Transverse colon (tissue), 4 donors: ENCODE data around the gene GRHL1. TPM values are rescaled to one million over a fixed set of nuclear protein-coding genes. Genes with fewer than 3 reads are reported as not detected.

ENCODE experiments used
- DNase-seq: peaks from one replicate; pipeline ENCODE4 v3.0.0-alpha.2; 2019
- H3K27ac ChIP-seq, 4 donors: fragments of 200-600 bp; sonication (generic); 2 replicates each; pipeline ENCODE4 v1.5.1; 2016 to 2018; ENCODE audit warnings: inconsistent platforms in 4 of 4
- H3K27me3 ChIP-seq: fragments of 200-600 bp; sonication (generic); 2 replicates; pipeline ENCODE4 v1.5.1; 2017; ENCODE audit warnings: inconsistent platforms
- H3K36me3 ChIP-seq, 4 donors: fragments of 200-600 bp; sonication (generic); 2 replicates each; pipeline ENCODE4 v1.5.1; 2017 to 2019; ENCODE audit warnings: inconsistent platforms in 4 of 4
- H3K4me1 ChIP-seq, 4 donors: fragments of 200-600 bp; sonication (generic); 2 replicates each; pipeline ENCODE4 v1.5.1; 2017 to 2020; ENCODE audit warnings: inconsistent platforms in 4 of 4
- H3K4me3 ChIP-seq, 4 donors: fragments of 200-600 bp; sonication (generic); 1 replicate in 1 of 4; 2 replicates in 3 of 4; pipeline versions ENCODE4 v1.5.1 to v1.6.1; 2017 to 2019; ENCODE audit warnings: inconsistent platforms in 4 of 4
- H3K9me3 ChIP-seq, 2 donors: fragments of 200-600 bp; sonication (generic); 2 replicates each; pipeline ENCODE4 v1.5.1; 2017 to 2019; ENCODE audit warnings: inconsistent platforms in 2 of 2
- EP300 ChIP-seq: sonication (generic); formaldehyde crosslinking; IDR thresholded peaks from one replicate; pipeline ENCODE4 v1.6.1; 2017; ENCODE audit warnings: antibody characterized with exemption, low read depth
- POLR2A ChIP-seq: fragments of 450-650 bp; IDR thresholded peaks from one replicate; pipeline ENCODE4 v1.6.1; 2016; ENCODE audit warnings: antibody characterized with exemption, mild to moderate bottlenecking, moderate library complexity
- POLR2AphosphoS5 ChIP-seq, 3 donors: sonication (generic); formaldehyde crosslinking; IDR thresholded peaks; one replicate each; pipeline ENCODE4 v1.6.1; 2016; ENCODE audit warnings: antibody characterized with exemption in 3 of 3
- WGBS, 2 donors: methylation state at CpG; one replicate each; pipeline ENCODE4 v1.1.5; 2018; ENCODE audit warnings: low coverage in 1 of 2; 5-methylcytosine and 5-hydroxymethylcytosine counted together
- in situ Hi-C, 4 donors: fragments of 200-750 bp; cut with MboI; loops; one replicate each; pipeline versions ENCODE4 v1.15.0 to v1.15.1; 2017; ENCODE audit warnings: low sequenced_read_pairs in 3 of 4, low pct_ligation_motif_present in 1 of 4, low pct_unique_long_range_greater_than_20kb in 1 of 4
- intact Hi-C: fragments of 100-400 bp; cut with DNase I; formaldehyde crosslinking; loops from one replicate; pipeline ENCODE4 v1.15.1; 2023; ENCODE audit warnings: low total_unique reads
- total RNA-seq, 4 donors: library from RNA; depleted of rRNA; stranded (reverse); fragments of >200 nt; gene quantifications; one replicate each; pipeline ENCODE4 v1.1.0, GENCODE V29; 2016
- TF ChIP-seq, protein P1 (sequence below), 5 experiments: fragments of 200-600 bp in 3 of 5; fragments of 450-650 bp in 2 of 5; sonication (generic) in 3 of 5; IDR thresholded peaks; 1 replicate in 2 of 5; 2 replicates in 3 of 5; pipeline ENCODE4 v1.5.1; 2016 to 2017; ENCODE audit warnings: antibody characterized with exemption in 5 of 5, inconsistent platforms in 3 of 5, mild to moderate bottlenecking in 2 of 5, moderate library complexity in 1 of 5

The GRHL1 gene
- total RNA-seq, 4 donors from 2014 or later: 0.55 to 24.7 (median 1.3) TPM; not detected in 1

DNA sequence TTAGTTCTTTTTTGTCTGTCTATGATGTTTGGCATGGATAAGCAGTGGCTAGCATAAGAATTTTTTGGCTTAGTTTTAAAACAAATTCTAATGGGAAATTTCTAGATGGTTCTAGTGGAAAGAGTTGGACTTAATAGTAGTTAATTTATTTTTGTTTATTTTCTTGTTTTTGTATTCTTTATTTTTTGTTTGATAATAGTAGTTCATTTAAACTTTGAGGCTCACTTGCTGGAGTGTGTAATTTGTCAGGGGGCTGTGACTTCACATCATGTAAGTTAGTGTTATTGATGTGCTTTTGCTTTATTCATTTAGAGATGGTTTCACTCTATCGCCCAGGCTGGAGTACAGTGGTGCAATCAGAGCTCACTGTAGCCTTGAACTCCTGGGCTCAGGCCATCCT lies 48.2 kb downstream of the GRHL1 start:
- in situ Hi-C loops: no loop called here
- TF ChIP-seq POLR2AphosphoS5 (IDR thresholded peaks at IDR 0.05) (no peak), POLR2A (no peak), EP300 (no peak)
- TF ChIP-seq, protein P1, sequence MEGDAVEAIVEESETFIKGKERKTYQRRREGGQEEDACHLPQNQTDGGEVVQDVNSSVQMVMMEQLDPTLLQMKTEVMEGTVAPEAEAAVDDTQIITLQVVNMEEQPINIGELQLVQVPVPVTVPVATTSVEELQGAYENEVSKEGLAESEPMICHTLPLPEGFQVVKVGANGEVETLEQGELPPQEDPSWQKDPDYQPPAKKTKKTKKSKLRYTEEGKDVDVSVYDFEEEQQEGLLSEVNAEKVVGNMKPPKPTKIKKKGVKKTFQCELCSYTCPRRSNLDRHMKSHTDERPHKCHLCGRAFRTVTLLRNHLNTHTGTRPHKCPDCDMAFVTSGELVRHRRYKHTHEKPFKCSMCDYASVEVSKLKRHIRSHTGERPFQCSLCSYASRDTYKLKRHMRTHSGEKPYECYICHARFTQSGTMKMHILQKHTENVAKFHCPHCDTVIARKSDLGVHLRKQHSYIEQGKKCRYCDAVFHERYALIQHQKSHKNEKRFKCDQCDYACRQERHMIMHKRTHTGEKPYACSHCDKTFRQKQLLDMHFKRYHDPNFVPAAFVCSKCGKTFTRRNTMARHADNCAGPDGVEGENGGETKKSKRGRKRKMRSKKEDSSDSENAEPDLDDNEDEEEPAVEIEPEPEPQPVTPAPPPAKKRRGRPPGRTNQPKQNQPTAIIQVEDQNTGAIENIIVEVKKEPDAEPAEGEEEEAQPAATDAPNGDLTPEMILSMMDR (IDR thresholded peaks at IDR 0.05): no peak
- intact Hi-C loops: no loop called here
- Histone ChIP-seq H3K4me1 (no peaks in the 10 kb centered on the region), H3K4me3 (no peak overlapping the region), H3K27ac (no peak overlapping the region), H3K36me3 (no peaks in the 10 kb centered on the region), H3K9me3 (no peaks in the 10 kb centered on the region), H3K27me3 (no peaks in the 10 kb centered on the region)
- no peak for DNase-seq
- WGBS, 2 donors: 83 to 88% methylated on average over 1 of the region's 1 CpG

DNA sequence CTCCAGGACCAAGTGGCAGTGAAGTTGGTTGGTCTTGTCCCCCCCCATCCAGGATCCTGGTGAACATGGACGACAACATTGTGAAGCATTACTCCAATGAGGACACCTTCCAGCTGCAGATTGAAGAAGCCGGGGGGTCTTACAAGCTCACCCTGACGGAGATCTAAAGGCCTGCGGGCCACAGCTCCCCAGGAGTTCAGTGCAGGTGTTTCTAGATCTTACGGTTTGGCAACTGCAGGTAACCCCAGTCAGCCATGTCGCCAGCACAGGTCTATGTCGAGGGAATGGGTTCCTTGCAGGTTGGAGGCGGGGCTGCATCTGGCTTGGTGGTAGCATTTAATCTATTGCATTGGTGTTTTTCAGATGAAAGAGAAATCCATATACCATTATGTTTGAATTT lies 49.0 kb downstream of the GRHL1 start:
- H3K27ac ChIP-seq: no peak overlapping the region
- intact Hi-C loops (no loop called here), in situ Hi-C loops (no loop called here)
- WGBS, 2 donors: 94% methylated on average over 8 of the region's 8 CpGs; no CpG with 5 or more reads in 1 of the 2 donors
- no peak for DNase-seq
- H3K9me3 ChIP-seq: no peaks in the 10 kb centered on the region
- no peak overlapping the region for H3K4me3 ChIP-seq
- H3K36me3 ChIP-seq: no peaks in the 10 kb centered on the region
- TF ChIP-seq, protein P1 (IDR thresholded peaks at IDR 0.05): no peak
- no peak for TF ChIP-seq POLR2AphosphoS5 (IDR thresholded peaks at IDR 0.05)
- no peak for TF ChIP-seq POLR2A
- no peak for TF ChIP-seq EP300
- H3K4me1 ChIP-seq: no peaks in the 10 kb centered on the region
- no peaks in the 10 kb centered on the region for H3K27me3 ChIP-seq

DNA sequence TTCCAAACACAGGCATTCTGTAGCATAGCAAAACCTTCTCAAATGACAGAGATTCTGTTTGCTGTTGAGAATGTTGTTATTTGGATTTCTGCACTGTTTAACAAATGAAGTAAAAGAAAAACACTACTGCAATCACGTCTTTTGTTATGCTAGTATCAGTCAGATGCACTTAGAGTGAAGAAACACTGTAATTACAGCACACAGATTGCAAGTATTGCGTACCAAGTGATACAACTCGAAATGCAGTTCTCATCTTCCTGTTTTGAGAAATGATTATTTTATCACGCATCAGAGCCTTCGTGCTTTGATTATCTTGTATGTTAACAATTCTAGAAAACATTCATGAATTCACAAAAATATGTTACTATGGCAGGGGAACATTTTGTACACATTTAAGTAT lies 50.1 kb downstream of the GRHL1 start:
- WGBS, 2 donors: 74 to 76% methylated on average over 5 of the region's 5 CpGs

DNA sequence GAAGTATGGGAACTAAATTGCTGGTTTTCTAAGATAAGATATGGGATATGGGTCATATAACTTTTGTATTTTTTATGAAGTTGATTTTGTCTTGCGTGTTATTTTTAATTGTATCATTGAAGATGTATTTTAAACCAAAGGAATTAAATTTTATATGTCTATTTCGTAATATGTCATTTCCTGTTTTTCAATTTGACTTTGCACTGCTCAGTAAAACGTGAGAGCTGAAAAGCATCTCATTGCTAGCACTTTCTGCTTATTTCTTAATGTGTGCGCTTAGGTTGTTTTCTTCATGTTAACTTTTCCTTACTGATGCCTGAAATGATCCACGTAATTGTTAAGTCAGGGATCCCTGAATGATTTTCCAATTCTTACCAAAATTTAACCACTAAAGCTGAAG lies 50.6 kb downstream of the GRHL1 start:
- in situ Hi-C loops: no loop called here
- DNase-seq: no peak
- H3K9me3 ChIP-seq: no peaks in the 10 kb centered on the region
- intact Hi-C loops: no loop called here
- TF ChIP-seq EP300: no peak
- TF ChIP-seq, protein P1 (IDR thresholded peaks at IDR 0.05): no peak
- no peak for TF ChIP-seq POLR2A
- TF ChIP-seq POLR2AphosphoS5 (IDR thresholded peaks at IDR 0.05): no peak
- H3K36me3 ChIP-seq: no peaks in the 10 kb centered on the region
- H3K4me3 ChIP-seq: no peak overlapping the region
- WGBS, 2 donors: 66 to 71% methylated on average over 5 of the region's 5 CpGs
- H3K4me1 ChIP-seq: peaks cover 5 to 8% (median 6%) of the 10 kb centered on the region in 4 donors
- H3K27me3 ChIP-seq: no peaks in the 10 kb centered on the region
- H3K27ac ChIP-seq: no peak overlapping the region

More for the DNA sequence above, 50.1 kb downstream of the GRHL1 start:
- H3K4me1 ChIP-seq: peaks cover 0 to 3% (median 2%) of the 10 kb centered on the region in 4 donors
- DNase-seq: no peak
- in situ Hi-C loops: no loop called here
- no peak for TF ChIP-seq POLR2A
- TF ChIP-seq EP300: no peak
- no peak for TF ChIP-seq POLR2AphosphoS5 (IDR thresholded peaks at IDR 0.05)
- TF ChIP-seq, protein P1 (IDR thresholded peaks at IDR 0.05): no peak
- no peak overlapping the region for H3K27ac ChIP-seq
- no peaks in the 10 kb centered on the region for H3K36me3 ChIP-seq
- no peaks in the 10 kb centered on the region for H3K27me3 ChIP-seq
- intact Hi-C loops: no loop called here
- H3K9me3 ChIP-seq: no peaks in the 10 kb centered on the region
- H3K4me3 ChIP-seq: no peak overlapping the region
